Keratinocyte (primary cell): Measurements from ENCODE around the gene BCAS3.

Experiments used
- CTCF ChIP-seq, 3 experiments: IDR thresholded peaks in 1 of 3; conservative IDR thresholded peaks in 1 of 3; optimal IDR thresholded peaks in 1 of 3; 2 replicates in 2 of 3; 3 replicates in 1 of 3; pipeline versions ENCODE3 to v1.5.1; 2011; ENCODE audit warnings: low read length in 3 of 3, mild to moderate bottlenecking in 3 of 3, moderate library complexity in 2 of 3, control low read depth in 1 of 3, inconsistent platforms in 1 of 3; ENCODE audit not compliant: insufficient read depth in 2 of 3; ENCODE audit errors: extremely low read depth in 1 of 3
- EZH2 ChIP-seq: IDR thresholded peaks from one replicate; pipeline ENCODE4 v1.6.1; 2012; ENCODE audit warnings: inconsistent platforms, mild to moderate bottlenecking, low read length, moderate library complexity

GRCh38 chr17:61152898-61153297 lies 475.2 kb downstream of the BCAS3 start:
- TF ChIP-seq CTCF (optimal IDR thresholded peaks at IDR 0.05 in 1 of 3, IDR thresholded peaks at IDR 0.05 in 1 of 3, conservative IDR thresholded peaks at IDR 0.05 in 1 of 3; ENCODE audit: extremely low read depth in 1 of 3, insufficient read depth in 2 of 3, low read length in 3 of 3) = no peak
- TF ChIP-seq EZH2 = no peak
